ENCODE measurements around the gene CLDN22.
"Not testable (repeated sequence)": the region's sequence is repeated elsewhere in the genome, so short reads cannot be mapped to it uniquely, and the experiment has no call there.

The CLDN22 gene

DNA sequence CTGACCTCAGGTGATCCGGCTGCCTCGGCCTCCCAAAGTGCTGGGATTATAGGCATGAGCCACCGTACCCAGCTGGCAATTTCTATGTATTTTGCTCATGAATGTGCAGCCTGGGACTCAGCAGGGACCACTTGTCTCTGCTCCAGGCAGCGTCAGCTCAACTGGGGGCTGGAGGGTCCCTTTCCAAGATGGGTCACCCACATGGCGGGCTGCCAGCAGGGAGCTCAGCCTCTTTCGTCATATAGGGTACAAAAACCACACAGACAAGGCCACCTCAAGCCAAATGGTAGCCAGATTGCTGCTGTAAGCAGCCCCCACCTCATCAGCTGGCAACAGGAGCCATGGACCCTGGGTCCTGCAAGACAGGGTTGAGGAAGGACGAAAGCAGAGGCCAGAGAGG, 4.5 kb upstream of the CLDN22 start:
- FAIRE-seq (no peak), DNase-seq (ENCODE audit: extremely low spot score, insufficient read length, low read depth) (no peak)

DNA sequence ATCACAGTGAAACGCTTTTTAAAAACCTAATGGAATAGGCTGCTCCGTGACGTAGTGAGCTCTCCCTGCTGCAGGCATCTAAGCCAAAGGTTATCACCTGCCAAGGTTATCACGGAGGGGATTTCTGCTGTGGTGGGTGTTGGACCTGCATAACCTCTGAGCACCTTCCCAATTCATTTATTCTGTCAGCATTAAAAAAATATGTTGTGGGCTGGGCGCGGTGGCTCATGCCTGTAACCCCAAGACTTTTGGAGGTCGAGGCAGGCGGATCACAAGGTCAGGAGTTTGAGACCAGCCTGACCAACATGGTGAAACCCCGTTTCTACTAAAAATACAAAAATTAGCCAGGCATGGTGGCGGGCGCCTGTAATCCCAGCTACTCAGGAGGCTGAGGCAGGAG, 4.0 kb upstream of the CLDN22 start:
- not testable (repeated sequence) for DNase-seq (ENCODE audit: extremely low spot score, insufficient read length, low read depth); FAIRE-seq

DNA sequence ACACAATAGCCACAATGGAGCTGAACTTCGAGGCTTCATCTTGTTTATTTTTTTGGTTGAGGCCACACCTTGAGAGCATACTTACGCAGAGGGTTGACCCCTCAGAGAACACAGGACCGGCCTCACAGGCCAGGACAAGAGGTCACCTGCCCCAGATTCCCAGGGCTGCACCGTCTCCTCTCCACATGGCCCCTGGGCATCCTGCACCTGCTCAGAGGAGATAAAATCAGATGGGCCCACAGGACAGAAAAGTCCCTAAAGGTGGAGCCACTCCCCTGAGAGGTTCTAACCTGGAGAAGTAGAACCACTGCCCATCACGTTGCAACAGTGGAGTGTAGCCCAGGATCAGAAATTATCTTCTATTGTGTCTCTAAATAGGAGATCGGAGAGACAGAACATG, 3.2 kb upstream of the CLDN22 start:
- FAIRE-seq (no peak), DNase-seq (ENCODE audit: extremely low spot score, insufficient read length, low read depth) (no peak)

DNA sequence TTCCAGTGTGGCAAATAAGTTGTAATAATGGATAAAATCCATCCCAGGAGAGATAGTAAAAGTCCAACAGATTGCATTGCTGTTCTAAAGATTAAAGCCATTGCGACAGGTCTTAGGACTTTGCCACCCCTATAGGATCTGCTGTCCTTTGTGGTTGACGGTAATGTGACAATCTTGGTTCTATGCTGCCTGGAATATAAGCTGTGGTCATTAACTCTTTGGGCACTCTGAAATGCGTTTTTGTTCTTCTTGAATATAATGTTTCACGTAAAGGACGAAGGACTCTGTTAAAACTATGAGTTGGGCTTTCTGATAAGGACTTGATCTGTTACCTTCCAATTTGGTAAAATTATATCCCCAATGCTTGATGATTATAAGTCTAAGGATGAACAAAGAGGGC, 2.2 kb upstream of the CLDN22 start, which contains the start of gene CLDN24:
Gene CLDN24, minus strand, starts transcription at position 101 of the 400 bp plus-strand sequence. Its CDS starts 0 bp downstream, at position 101.
- FAIRE-seq (no peak), DNase-seq (ENCODE audit: extremely low spot score, insufficient read length, low read depth) (no peak)

- DNase-seq (ENCODE audit: extremely low spot score, insufficient read length, low read depth) (no peak), FAIRE-seq (no peak)
These were observed 1.4 kb upstream of the CLDN22 start for GRCh38 chr4:183321516-183321915.

GRCh38 chr4:183321079-183321478, 1.0 kb upstream of the CLDN22 start:
- FAIRE-seq: peak; percentile 46
- no peak for DNase-seq (ENCODE audit: extremely low spot score, insufficient read length, low read depth)

DNA sequence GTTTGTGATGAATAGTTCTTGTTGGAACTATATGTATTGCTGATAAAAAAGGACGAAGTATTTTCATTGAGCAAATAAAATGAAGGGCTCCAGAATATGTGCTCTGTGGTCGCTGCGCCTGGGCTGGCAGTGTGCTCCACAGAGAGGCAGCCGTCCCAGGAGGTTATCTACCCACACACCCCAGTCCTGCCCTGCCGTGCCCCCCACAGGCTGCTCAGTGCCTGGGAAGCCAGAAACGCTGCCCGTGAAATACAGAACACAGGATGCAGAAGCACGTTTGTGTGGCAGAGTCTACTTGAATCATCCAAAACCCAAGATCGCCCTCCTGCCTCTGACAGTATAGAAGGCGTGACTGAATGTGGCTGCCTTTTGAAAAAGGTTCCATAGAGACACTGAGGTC, 1.4 kb downstream of the CLDN22 start:
- FAIRE-seq (no peak), DNase-seq (ENCODE audit: extremely low spot score, insufficient read length, low read depth) (no peak)

GRCh38 chr4:183314806-183315205, 5.3 kb downstream of the CLDN22 start:
- DNase-seq (ENCODE audit: extremely low spot score, insufficient read length, low read depth): no peak
- FAIRE-seq: no peak

DNA sequence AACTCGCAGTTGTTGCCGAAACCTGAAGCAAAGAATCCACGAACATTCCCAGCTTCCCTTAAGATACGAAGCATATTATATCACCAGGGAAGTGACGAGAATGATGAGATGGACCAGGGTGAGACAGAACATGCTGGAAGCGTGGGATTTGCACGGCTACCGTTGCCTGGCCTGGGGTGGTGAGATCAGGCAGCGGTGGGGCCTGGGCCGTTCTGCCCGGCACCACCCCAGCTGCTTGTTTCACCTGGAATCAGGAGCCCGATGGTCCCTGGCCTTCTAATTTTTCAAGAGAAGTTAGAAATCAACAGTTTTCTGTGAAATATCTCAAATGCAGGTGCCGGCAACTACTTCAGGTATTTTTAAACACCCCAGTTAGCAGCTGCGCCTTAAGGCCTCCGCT, 5.7 kb downstream of the CLDN22 start:
- DNase-seq (ENCODE audit: extremely low spot score, insufficient read length, low read depth): no peak
- FAIRE-seq: no peak

DNA sequence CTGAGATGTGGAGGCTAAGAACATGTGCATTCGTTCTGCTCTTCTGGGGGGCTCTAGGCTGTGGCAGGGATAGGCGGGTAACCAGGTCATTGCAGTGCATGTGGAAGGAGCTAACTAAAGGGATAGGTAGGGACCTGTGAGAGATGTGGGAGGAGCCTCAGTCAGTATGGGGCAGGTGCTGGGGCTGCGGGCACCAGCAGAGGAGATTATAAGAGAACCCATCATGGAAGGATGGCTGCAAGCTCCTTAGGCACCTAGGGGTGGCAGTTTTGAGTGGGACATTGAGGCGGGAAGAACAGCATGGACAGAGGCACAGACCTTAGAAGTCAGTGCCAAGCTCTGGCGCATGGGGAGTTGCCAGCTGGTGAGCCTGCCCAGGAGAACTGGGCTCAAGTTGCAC, 7.2 kb downstream of the CLDN22 start:
- DNase-seq (ENCODE audit: extremely low spot score, insufficient read length, low read depth): no peak
- no peak for FAIRE-seq

DNA sequence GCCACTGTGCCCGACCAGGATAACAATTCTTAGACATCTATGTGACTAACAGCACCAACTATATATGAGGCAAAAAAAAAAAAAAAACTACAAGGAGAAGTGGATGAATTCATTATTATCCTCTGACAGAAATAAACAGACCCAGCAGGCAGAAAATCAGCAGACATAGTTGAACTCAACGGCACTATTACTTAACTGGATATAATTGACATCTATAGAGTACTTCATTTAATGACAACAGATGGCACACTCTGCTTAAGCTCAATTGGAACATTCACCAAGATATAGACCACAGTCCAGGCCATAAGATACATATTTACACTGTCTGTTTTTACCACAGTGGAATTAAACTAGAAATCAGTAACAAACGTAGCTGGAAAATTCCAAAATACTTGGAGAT, 13.3 kb downstream of the CLDN22 start:
- FAIRE-seq: no peak
- no peak for DNase-seq (ENCODE audit: extremely low spot score, insufficient read length, low read depth)

DNA sequence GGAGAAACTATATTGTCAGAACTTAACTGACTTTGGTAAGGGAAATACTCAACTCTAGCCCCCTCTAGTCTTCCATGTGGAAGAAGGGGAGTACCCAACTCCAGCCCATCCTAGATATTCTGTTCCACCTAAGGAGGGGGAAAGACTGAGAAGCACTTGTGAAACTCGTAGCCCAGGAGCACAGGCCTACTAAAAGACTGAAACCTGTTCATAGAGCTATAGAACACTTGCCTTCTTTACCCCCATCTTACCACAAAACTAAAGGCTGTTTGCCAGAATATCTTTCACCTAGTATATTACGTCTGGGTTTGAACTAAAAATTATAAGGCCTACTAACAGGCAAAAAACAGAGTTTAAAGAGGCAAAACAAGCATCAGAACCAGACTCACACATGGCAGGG, 15.5 kb downstream of the CLDN22 start:
- FAIRE-seq: no peak
- no peak for DNase-seq (ENCODE audit: extremely low spot score, insufficient read length, low read depth)

- FAIRE-seq: peak; percentile 24
- DNase-seq (ENCODE audit: extremely low spot score, insufficient read length, low read depth): no peak
These were observed 16.0 kb downstream of the CLDN22 start for GRCh38 chr4:183304067-183304466.

DNA sequence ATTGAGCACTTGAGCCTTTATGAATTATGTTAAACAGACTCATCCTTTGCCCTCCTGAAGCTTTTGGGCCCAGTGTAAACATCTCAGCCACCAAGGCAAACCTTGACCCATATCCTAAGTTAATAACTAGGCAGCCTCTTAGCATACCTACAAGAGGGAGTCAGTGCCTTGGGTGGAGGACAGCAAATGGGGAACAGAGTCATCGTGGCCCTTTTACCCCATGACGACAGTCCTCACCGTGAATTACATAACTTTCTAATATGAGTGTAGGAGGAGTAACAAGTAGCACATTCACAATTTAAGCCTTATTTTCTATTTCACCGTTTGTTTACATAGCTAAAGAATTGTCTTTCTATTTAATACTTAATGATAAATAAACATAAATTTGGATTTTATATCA, 16.8 kb downstream of the CLDN22 start:
- FAIRE-seq: no peak

GRCh38 chr4:183300655-183301054, 19.4 kb downstream of the CLDN22 start:
- no peak for DNase-seq (ENCODE audit: extremely low spot score, insufficient read length, low read depth)
- no peak for FAIRE-seq

More for the DNA sequence above, 16.8 kb downstream of the CLDN22 start:
- DNase-seq (ENCODE audit: extremely low spot score, insufficient read length, low read depth): no peak

GRCh38 chr4:183300070-183300469, 20.0 kb downstream of the CLDN22 start:
- no peak for FAIRE-seq
- no peak for DNase-seq (ENCODE audit: extremely low spot score, insufficient read length, low read depth)

DNA sequence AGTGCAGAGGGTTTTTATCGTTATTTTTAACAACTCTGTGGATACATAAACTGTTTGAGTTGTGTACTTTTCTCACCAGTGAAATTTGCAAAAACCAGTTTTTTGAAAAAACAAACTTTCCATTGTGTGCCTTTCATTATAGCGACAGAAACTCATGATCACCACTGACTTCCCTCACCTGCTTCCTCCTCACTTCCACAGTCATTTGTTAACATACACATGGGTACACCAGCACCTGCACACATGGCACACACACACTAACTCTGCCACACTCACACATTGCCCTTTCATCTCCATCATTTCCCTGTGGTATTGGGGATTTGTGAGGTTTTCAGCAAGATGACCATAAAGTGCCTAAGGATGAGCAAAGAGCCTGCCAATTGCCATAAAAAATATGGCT, 20.6 kb downstream of the CLDN22 start:
- DNase-seq (ENCODE audit: extremely low spot score, insufficient read length, low read depth) (no peak), FAIRE-seq (peak; percentile 84)

DNA sequence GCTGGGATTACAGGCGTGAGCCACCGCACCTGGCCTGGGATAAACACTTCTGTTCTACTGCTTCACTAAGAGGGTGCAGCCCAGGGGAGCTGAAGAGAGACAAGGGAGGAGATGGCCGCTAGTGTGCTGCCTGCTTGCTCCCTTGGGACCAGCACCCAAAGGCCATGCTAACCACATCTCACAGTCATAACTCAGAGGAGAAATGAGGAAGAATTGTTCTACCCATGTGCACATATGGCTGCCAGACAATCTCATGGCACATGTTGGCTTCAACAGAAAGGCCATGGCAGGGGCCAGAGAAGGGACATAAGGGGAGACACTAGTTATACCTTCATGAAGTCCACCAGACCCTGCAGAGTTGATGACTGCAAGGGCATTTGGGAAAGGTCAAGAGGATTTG, 22.4 kb downstream of the CLDN22 start:
- DNase-seq (ENCODE audit: extremely low spot score, insufficient read length, low read depth) (peak; percentile 25), FAIRE-seq (peak; percentile 88)

DNA sequence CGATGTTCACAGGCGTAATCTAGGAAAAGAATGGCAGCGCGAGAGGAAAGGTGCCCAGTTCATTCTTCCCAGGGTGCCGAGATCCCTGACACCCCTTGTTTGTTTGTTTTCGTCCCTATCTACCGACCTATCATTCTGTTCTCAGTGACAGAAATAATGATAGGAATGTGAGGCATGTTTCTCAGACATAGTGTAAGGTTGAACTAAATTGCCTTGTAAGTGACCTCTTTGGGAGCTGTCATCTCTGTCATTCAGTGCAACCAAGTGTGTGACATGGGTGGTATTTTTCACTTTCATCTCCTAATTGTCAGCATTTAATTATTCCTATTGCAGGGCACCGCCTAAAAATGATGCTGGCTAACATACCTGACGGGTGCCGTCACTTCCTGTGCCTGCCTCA, 24.4 kb downstream of the CLDN22 start:
- no peak for DNase-seq (ENCODE audit: extremely low spot score, insufficient read length, low read depth)
- no peak for FAIRE-seq

- DNase-seq (ENCODE audit: extremely low spot score, insufficient read length, low read depth) (no peak), FAIRE-seq (no peak)
These were observed 29.0 kb downstream of the CLDN22 start for GRCh38 chr4:183291070-183291469.

DNA sequence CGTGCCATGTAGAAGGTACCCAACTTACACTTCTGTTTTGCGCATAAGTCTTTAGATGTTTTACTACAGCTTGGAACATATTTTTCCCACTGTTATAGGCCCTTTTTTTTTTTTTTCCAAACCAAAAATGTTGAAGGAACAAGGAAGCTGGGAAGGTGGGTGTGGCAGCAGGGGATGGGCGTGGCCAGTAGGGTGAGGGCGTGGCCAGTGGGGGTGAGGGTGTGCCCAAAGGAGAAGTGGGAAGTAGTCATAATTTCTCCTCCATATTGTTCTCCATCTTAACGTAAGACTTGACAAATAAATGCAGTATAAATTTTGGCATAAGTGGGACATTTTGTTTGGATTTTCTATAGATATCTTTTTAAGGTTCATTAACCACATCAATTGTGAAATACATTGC, 30.4 kb downstream of the CLDN22 start:
- DNase-seq (ENCODE audit: extremely low spot score, insufficient read length, low read depth) (no peak), FAIRE-seq (no peak)

GRCh38 chr4:183288955-183289354, 31.1 kb downstream of the CLDN22 start:
- FAIRE-seq (peak; percentile 60), DNase-seq (ENCODE audit: extremely low spot score, insufficient read length, low read depth) (no peak)

- peak; percentile 94 for FAIRE-seq
- DNase-seq (ENCODE audit: extremely low spot score, insufficient read length, low read depth): no peak
These were observed 32.4 kb downstream of the CLDN22 start for GRCh38 chr4:183287677-183288076.

All from GM18507 (cell line).